Measurements from ENCODE around the gene NGRN.

- no peak for TF ChIP-seq CTCF (IDR thresholded peaks at IDR 0.05)
- TF ChIP-seq POLR2A (IDR thresholded peaks at IDR 0.05): no peak
These were observed 35.1 kb downstream of the NGRN start for GRCh38 chr15:90300541-90300940.

Data from esophagus squamous epithelium (tissue), 4 donors.